Prostate gland (tissue), 2 donors: ENCODE measurements around the gene PRKD3.

Source experiments
- CTCF ChIP-seq, 4 experiments: fragments of 200-600 bp in 2 of 4; fragments of 450-650 bp in 2 of 4; sonication (generic) in 2 of 4; IDR thresholded peaks; 1 replicate in 3 of 4; 2 replicates in 1 of 4; pipeline ENCODE4 v1.5.1; 2016 to 2019; ENCODE audit warnings: antibody characterized with exemption in 4 of 4, mild to moderate bottlenecking in 2 of 4, moderate library complexity in 2 of 4
- POLR2A ChIP-seq: fragments of 450-650 bp; IDR thresholded peaks from one replicate; pipeline ENCODE4 v1.6.1; 2016; ENCODE audit warnings: antibody characterized with exemption, mild to moderate bottlenecking
- POLR2AphosphoS5 ChIP-seq: sonication (generic); formaldehyde crosslinking; IDR thresholded peaks from one replicate; pipeline ENCODE4 v1.6.1; 2017; ENCODE audit warnings: antibody characterized with exemption

GRCh38 chr2:37367310-37367709, 42.7 kb upstream of the PRKD3 start:
- TF ChIP-seq POLR2A (no peak), POLR2AphosphoS5 (no peak), CTCF (IDR thresholded peaks at IDR 0.05) (no peak)
